DND-41 (cell line): ENCODE results near the gene PTPRD.

Experiments used
- EZH2 ChIP-seq: IDR thresholded peaks from 3 replicates; pipeline ENCODE4 v1.6.1; 2012; ENCODE audit warnings: borderline replicate concordance, low read depth, mild to moderate bottlenecking, moderate library complexity, low read length, inconsistent platforms; ENCODE audit not compliant: severe bottlenecking
- TF ChIP-seq, protein P1 (sequence below): IDR thresholded peaks from 2 replicates; pipeline ENCODE4 v1.5.1; 2012; ENCODE audit warnings: borderline replicate concordance, low read length, moderate library complexity, mild to moderate bottlenecking; ENCODE audit not compliant: poor library complexity, severe bottlenecking; ENCODE audit errors: extremely low read depth

- TF ChIP-seq, protein P1, sequence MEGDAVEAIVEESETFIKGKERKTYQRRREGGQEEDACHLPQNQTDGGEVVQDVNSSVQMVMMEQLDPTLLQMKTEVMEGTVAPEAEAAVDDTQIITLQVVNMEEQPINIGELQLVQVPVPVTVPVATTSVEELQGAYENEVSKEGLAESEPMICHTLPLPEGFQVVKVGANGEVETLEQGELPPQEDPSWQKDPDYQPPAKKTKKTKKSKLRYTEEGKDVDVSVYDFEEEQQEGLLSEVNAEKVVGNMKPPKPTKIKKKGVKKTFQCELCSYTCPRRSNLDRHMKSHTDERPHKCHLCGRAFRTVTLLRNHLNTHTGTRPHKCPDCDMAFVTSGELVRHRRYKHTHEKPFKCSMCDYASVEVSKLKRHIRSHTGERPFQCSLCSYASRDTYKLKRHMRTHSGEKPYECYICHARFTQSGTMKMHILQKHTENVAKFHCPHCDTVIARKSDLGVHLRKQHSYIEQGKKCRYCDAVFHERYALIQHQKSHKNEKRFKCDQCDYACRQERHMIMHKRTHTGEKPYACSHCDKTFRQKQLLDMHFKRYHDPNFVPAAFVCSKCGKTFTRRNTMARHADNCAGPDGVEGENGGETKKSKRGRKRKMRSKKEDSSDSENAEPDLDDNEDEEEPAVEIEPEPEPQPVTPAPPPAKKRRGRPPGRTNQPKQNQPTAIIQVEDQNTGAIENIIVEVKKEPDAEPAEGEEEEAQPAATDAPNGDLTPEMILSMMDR = no peak
- no peak for TF ChIP-seq EZH2
These were observed 384.7 kb downstream of the PTPRD start for GRCh38 chr9:10228082-10228481.
